WERI-Rb-1 (cell line): ENCODE results near the gene C8G.
A peak's percentile ranks its signal among the peaks of the same experiment; 100 is the strongest.

ENCODE experiments used
- DNase-seq: peaks from one replicate; pipeline ENCODE4 v3.0.0-alpha.2; 2020
- H3K27ac ChIP-seq: fragments of 250-450 bp; sonication (Bioruptor Pico); 2 replicates; pipeline ENCODE4 v1.5.1; 2020; ENCODE audit warnings: mild to moderate bottlenecking, moderate library complexity
- H3K27me3 ChIP-seq: fragments of 250-450 bp; sonication (Bioruptor Pico); 2 replicates; pipeline ENCODE4 v1.5.1; 2021; ENCODE audit warnings: mild to moderate bottlenecking, low read depth, moderate library complexity; ENCODE audit not compliant: insufficient read depth, severe bottlenecking
- H3K36me3 ChIP-seq: fragments of 250-450 bp; sonication (Bioruptor Pico); 2 replicates; pipeline ENCODE4 v1.5.1; 2020; ENCODE audit warnings: mild to moderate bottlenecking, moderate library complexity
- H3K4me3 ChIP-seq: 2 replicates; pipeline ENCODE4 v1.5.1; 2011; ENCODE audit warnings: low read depth, mild to moderate bottlenecking, control low read depth, low read length
- H3K9me3 ChIP-seq: fragments of 250-450 bp; sonication (Bioruptor Pico); 2 replicates; pipeline ENCODE4 v1.5.1; 2021; ENCODE audit warnings: mild to moderate bottlenecking, moderate library complexity; ENCODE audit not compliant: severe bottlenecking
- CTCF ChIP-seq: IDR thresholded peaks from 2 replicates; pipeline ENCODE4 v1.5.1; 2011; ENCODE audit warnings: low read depth, mild to moderate bottlenecking, control low read depth, inconsistent platforms, low read length

C8G gene

GRCh38 chr9:136960212-136960937 lies 15.3 kb downstream of the C8G start:
- Histone ChIP-seq H3K27ac (peak overlapping the region; percentile 75; the same call in 1 of the 2 replicates), H3K36me3 (no peaks in the 10 kb centered on the region), H3K27me3 (no peaks in the 10 kb centered on the region), H3K9me3 (no peaks in the 10 kb centered on the region), H3K4me3 (no peak overlapping the region)
- no peak for DNase-seq
- no peak for TF ChIP-seq CTCF

DNA sequence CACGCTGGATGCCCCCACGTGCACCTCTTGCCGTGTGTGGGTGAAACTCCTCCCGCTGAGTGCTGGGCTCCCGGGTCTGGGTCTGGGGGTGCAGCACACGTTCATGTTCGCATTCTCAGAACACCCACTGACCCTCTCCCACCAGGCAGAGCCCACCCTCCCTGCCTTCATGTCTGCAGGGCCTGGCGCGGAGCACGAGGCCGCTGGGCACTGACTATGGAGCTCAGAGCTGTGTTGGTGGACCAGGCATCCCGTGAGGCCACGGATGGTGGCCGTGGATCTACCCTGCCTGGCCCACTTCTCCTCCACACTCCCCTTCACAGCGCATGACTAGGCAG lies 15.9 kb downstream of the C8G start:
- no peaks in the 10 kb centered on the region for H3K27me3 ChIP-seq
- H3K27ac ChIP-seq = peak overlapping the region; percentile 75
- no peak overlapping the region for H3K4me3 ChIP-seq
- TF ChIP-seq CTCF = no peak
- no peak for DNase-seq
- H3K9me3 ChIP-seq = no peaks in the 10 kb centered on the region
- no peaks in the 10 kb centered on the region for H3K36me3 ChIP-seq

DNA sequence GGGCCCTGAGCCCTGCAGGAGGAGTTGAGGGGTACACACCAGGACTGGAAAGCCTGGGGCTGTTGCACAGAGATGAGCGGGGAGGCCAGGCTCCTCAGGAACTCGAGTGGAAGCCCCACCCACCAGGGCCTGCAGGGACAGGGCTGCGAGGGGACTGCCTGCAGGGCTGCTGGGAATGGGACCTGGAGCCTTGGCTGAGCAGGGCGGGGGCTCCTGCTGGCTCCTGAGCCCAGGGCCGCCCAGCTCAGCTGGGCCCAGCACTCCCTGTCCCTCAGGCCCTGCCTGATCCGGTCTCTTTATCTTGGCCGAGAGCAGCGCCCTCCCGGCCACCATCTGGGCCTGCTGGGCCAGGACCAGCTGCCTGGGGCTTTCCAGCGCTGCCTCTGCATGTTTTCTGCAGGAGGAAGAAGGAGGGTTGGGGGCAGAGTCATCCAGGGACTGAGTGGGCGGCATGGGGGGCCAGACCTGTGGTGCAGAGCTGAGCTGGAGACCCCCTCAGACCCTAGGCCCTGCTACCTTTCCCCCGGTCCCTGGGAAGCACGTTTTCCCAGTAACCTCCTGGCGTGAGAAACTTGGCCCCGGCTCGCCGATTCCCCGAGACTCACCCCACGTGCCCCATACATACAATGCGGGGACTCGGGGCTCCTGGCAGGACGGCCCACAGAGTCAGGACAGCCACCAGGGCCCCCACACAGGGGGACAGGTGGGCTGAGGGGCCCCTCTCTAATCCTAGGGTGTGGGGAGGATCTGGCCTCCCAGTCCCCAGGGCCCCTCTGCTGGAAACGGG lies 16.4 kb downstream of the C8G start:
- TF ChIP-seq CTCF = peak; percentile 32; the same call in 1 of the 2 replicates
- H3K27ac ChIP-seq = peak overlapping the region; percentile 75
- H3K9me3 ChIP-seq = no peaks in the 10 kb centered on the region
- H3K36me3 ChIP-seq = no peaks in the 10 kb centered on the region
- DNase-seq = peak; percentile 80
- no peak overlapping the region for H3K4me3 ChIP-seq
- no peaks in the 10 kb centered on the region for H3K27me3 ChIP-seq

GRCh38 chr9:136962163-136962562 lies 17.1 kb downstream of the C8G start:
- Histone ChIP-seq H3K36me3 (no peaks in the 10 kb centered on the region), H3K9me3 (no peaks in the 10 kb centered on the region), H3K27me3 (no peaks in the 10 kb centered on the region), H3K27ac (peak overlapping the region; percentile 75), H3K4me3 (no peak overlapping the region)
- no peak for DNase-seq
- TF ChIP-seq CTCF = no peak

GRCh38 chr9:136962701-136963248 lies 17.7 kb downstream of the C8G start:
- no peaks in the 10 kb centered on the region for H3K36me3 ChIP-seq
- H3K27me3 ChIP-seq = no peaks in the 10 kb centered on the region
- H3K4me3 ChIP-seq = no peak overlapping the region
- no peak for TF ChIP-seq CTCF
- no peak overlapping the region for H3K27ac ChIP-seq
- no peaks in the 10 kb centered on the region for H3K9me3 ChIP-seq
- DNase-seq = no peak
